GM19351 (cell line): ENCODE measurements around the gene HPX.
A peak's percentile ranks its signal among the peaks of the same experiment; 100 is the strongest.
"Not testable (repeated sequence)": the region's sequence is repeated elsewhere in the genome, so short reads cannot be mapped to it uniquely, and the experiment has no call there.

Source experiments
- ATAC-seq: cut with Tn5 transposase; IDR thresholded peaks from one replicate; pipeline ENCODE4 v1.9.1; 2021; ENCODE audit warnings: mild to moderate bottlenecking, moderate library complexity; ENCODE audit not compliant: unreplicated experiment

Gene HPX

GRCh38 chr11:6393989-6394670 is 46.7 kb downstream of the HPX start:
- no peak for ATAC-seq

- not testable (repeated sequence) for ATAC-seq
Observed at GRCh38 chr11:6392251-6392650, 48.5 kb downstream of the HPX start.

- ATAC-seq: no peak
Observed at GRCh38 chr11:6391537-6392134, 49.2 kb downstream of the HPX start.

- ATAC-seq: peak; percentile 9
Observed at GRCh38 chr11:6390718-6391469, 49.9 kb downstream of the HPX start.

GRCh38 chr11:6389905-6390717 is 50.7 kb downstream of the HPX start, which contains the start of gene SMPD1:
Gene SMPD1 (plus strand): TSS chr11:6390474. CDS start chr11:6390599, 125 bp downstream.
- ATAC-seq: peak; percentile 94

- no peak for ATAC-seq
Observed at GRCh38 chr11:6388748-6389147, 52.0 kb downstream of the HPX start.

- no peak for ATAC-seq
Observed at GRCh38 chr11:6387811-6388599, 52.8 kb downstream of the HPX start.

- ATAC-seq: no peak
Observed at GRCh38 chr11:6385046-6385777, 55.6 kb downstream of the HPX start.
